ENCODE measurements around the gene NOP53. TPM values are rescaled to one million over a fixed set of nuclear protein-coding genes. Genes with fewer than 3 reads are reported as not detected.
"Not testable (repeated sequence)": the region's sequence is repeated elsewhere in the genome, so short reads cannot be mapped to it uniquely, and the experiment has no call there.

NOP53 gene
- total and polyA plus RNA-seq, 7 donors = 304 to 682 (median 560) TPM

DNA sequence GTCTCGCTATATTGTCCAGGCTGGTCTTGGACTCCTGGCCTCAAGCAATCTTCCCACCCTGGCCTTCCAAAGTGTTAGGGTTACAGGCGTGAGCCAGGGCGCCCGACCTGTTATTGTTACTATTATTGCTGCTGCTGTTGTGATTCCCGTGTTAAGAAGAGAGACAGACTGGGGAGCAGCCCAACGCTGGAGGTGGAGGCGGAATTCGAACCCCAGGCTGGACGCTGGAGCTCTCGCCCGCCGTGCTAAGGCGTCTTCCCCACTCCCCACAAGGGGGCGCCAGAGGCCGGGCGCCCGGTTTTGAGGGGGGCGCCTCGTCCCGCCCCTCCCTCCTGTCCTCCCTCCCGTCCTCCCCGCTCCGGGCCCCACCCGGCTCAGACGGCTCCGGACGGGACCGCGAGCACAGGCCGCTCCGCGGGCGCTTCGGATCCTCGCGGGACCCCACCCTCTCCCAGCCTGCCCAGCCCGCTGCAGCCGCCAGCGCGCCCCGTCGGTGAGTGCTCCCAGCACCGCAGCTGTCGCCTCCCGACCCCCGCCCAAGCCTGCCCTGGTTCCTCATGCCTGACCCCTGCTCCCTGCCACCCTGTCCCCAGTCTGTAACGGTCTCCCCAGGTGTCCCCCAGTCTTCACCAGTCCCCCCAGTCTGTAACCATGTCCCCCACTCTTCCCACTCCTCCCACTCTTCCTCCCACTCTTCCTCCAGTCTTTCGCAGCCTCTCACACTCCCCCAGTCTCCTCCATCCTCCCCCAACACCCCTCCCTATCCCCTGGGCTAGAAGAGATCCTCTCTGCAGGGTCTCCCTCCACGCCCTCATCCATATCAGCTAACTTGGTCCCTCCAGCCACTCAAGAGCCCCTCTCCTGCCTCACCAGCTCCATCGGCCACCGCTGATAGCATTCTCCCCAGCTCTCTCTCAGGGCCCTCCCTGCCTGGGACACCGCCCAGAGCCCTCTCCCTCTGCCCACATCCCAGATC lies 32.0 kb upstream of the NOP53 start, which contains the start of gene EHD2:
Gene EHD2 (plus strand): TSS at position 377 of the 976 bp plus-strand sequence. CDS start 3,191 bp downstream, outside the sequence.
- H3K27me3 ChIP-seq = no peaks in the 10 kb centered on the region
- peak within 1 kb of the TSS; percentile 79 to 99 (median 92) for H3K4me3 ChIP-seq
- no peaks in the 10 kb centered on the region for H3K9me3 ChIP-seq
- peaks cover 9 to 16% (median 13%) of the 10 kb centered on the region in 4 donors for H3K36me3 ChIP-seq
- intact Hi-C loops (cut with DNase I) = loop anchor here (1.0 to 10.0 kb wide), 3 partner anchors 30 to 439 kb away; partner anchors contain the start of gene INAFM1
- peak; percentile 93 for DNase-seq
- H3K4me1 ChIP-seq = peaks cover 0 to 44% (median 42%) of the 10 kb centered on the region in 4 donors
- peak; percentile 92 to 98 (median 96) for TF ChIP-seq POLR2AphosphoS5 (IDR thresholded peaks at IDR 0.05)
- TF ChIP-seq EP300 (IDR thresholded peaks at IDR 0.05) = no peak
- peak; percentile 82 to 90 for TF ChIP-seq POLR2A (IDR thresholded peaks at IDR 0.05)
- TF ChIP-seq, protein P1, sequence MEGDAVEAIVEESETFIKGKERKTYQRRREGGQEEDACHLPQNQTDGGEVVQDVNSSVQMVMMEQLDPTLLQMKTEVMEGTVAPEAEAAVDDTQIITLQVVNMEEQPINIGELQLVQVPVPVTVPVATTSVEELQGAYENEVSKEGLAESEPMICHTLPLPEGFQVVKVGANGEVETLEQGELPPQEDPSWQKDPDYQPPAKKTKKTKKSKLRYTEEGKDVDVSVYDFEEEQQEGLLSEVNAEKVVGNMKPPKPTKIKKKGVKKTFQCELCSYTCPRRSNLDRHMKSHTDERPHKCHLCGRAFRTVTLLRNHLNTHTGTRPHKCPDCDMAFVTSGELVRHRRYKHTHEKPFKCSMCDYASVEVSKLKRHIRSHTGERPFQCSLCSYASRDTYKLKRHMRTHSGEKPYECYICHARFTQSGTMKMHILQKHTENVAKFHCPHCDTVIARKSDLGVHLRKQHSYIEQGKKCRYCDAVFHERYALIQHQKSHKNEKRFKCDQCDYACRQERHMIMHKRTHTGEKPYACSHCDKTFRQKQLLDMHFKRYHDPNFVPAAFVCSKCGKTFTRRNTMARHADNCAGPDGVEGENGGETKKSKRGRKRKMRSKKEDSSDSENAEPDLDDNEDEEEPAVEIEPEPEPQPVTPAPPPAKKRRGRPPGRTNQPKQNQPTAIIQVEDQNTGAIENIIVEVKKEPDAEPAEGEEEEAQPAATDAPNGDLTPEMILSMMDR (IDR thresholded peaks at IDR 0.05) = peak; percentile 93 to 98 (median 97)
- H3K27ac ChIP-seq = peak within 1 kb of the TSS; percentile 95 to 99 (median 96)
- WGBS, 2 donors = 7 to 10% methylated on average over 52 of the region's 52 CpGs

DNA sequence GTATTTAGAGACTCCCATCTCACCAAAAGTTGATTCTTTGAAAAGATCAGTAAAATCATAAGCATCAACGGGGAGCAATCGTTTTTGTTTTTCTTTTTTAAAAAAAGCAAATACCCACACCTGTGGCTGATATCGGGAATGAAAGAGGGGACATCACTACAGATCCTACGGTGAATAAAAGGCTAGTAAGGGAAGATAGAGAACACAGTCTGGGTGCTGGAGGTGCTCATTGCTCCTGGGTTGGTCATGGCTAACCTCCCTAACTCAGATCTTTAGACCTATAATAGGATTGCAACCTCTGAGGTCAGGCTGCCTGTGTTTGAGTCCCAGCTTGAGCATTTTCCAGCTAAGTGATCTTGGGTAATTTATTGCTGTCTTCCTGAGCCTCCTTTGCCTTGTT lies 31.0 kb upstream of the NOP53 start:
- 80 to 88% methylated on average over 4 of the region's 4 CpGs for WGBS, 2 donors
- H3K27ac ChIP-seq = peak overlapping the region; percentile 95 to 99 (median 96)
- peaks cover 9 to 16% (median 13%) of the 10 kb centered on the region in 4 donors for H3K36me3 ChIP-seq
- intact Hi-C loops (cut with DNase I) = loop anchor here (5.0 to 10.0 kb wide), 2 partner anchors 68 to 440 kb away; partner anchors contain the start of gene INAFM1
- DNase-seq = no peak
- H3K4me3 ChIP-seq = peak overlapping the region; percentile 79 to 99 (median 92)
- no peak for TF ChIP-seq POLR2AphosphoS5 (IDR thresholded peaks at IDR 0.05)
- no peak for TF ChIP-seq POLR2A (IDR thresholded peaks at IDR 0.05)
- H3K9me3 ChIP-seq = no peaks in the 10 kb centered on the region
- H3K4me1 ChIP-seq = peaks cover 0 to 54% (median 52%) of the 10 kb centered on the region in 4 donors
- no peaks in the 10 kb centered on the region for H3K27me3 ChIP-seq

DNA sequence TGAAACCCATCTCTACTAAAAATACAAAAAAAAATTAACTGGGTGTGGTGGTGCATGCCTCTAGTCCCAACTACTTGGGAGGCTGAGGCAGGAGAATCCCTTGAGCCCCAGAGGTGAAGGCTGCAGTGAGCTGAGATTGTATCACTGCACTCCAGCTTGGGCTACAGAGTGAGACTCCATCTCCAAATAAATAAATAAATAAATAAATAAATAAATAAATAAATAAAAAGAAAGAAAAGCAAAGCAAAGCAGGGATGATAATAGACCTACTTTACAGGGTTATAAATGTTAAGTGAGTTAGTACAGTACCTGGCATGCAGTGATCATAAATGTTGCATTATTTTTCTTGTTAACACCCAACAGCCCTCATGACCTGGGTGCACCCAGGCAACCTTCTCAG lies 30.5 kb upstream of the NOP53 start:
- peak overlapping the region; percentile 95 to 99 (median 96) for H3K27ac ChIP-seq
- H3K4me1 ChIP-seq = peaks cover 0 to 59% (median 57%) of the 10 kb centered on the region in 4 donors
- not testable (repeated sequence) for H3K9me3 ChIP-seq, DNase-seq, H3K27me3 ChIP-seq
- peaks cover 9 to 16% (median 13%) of the 10 kb centered on the region in 4 donors for H3K36me3 ChIP-seq
- H3K4me3 ChIP-seq = peak overlapping the region in 3 of 4 donors; percentile 79 to 94 (median 90)
- intact Hi-C loops (cut with DNase I) = loop anchor here (5.0 to 10.0 kb wide), 2 partner anchors 67 to 440 kb away; partner anchors contain the start of gene INAFM1

DNA sequence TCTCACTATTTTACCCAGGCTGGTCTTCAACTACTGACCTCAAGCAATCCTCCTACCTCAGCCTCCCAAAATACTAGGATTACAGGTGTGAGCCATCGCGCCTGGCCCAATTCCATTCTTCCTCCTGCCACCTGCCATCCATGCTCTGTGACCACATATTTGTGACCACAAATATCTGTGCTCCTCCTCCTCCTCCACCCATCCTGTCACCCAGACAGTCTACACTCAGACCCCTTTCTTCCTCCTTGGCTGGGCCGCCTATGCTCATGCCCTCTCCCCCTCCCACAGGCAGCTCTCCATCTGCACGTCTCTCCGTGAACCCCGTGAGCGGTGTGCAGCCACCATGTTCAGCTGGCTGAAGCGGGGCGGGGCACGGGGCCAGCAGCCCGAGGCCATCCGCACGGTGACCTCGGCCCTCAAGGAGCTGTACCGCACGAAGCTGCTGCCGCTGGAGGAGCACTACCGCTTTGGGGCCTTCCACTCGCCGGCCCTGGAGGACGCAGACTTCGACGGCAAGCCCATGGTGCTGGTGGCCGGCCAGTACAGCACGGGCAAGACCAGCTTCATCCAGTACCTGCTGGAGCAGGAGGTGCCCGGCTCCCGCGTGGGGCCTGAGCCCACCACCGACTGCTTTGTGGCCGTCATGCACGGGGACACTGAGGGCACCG lies 28.9 kb upstream of the NOP53 start:
- Histone ChIP-seq H3K36me3 (peaks cover 9 to 16% (median 13%) of the 10 kb centered on the region in 4 donors), H3K9me3 (no peaks in the 10 kb centered on the region), H3K27me3 (no peaks in the 10 kb centered on the region), H3K4me3 (peak overlapping the region in 1 of 4 donors; percentile 9), H3K27ac (peak overlapping the region; percentile 95 to 99 (median 97)), H3K4me1 (peaks cover 0 to 75% (median 71%) of the 10 kb centered on the region in 4 donors)
- no peak for DNase-seq
- TF ChIP-seq EP300 (IDR thresholded peaks at IDR 0.05) = no peak
- TF ChIP-seq POLR2AphosphoS5 (IDR thresholded peaks at IDR 0.05) = no peak
- no peak for TF ChIP-seq POLR2A (IDR thresholded peaks at IDR 0.05)
- TF ChIP-seq, protein P1 (IDR thresholded peaks at IDR 0.05) = no peak
- WGBS, 2 donors = 73 to 79% methylated on average over 32 of the region's 32 CpGs
- intact Hi-C loops (cut with DNase I) = loop anchor here (10.0 kb wide), 1 partner anchor 442 kb away; the partner anchor contains the start of gene INAFM1

DNA sequence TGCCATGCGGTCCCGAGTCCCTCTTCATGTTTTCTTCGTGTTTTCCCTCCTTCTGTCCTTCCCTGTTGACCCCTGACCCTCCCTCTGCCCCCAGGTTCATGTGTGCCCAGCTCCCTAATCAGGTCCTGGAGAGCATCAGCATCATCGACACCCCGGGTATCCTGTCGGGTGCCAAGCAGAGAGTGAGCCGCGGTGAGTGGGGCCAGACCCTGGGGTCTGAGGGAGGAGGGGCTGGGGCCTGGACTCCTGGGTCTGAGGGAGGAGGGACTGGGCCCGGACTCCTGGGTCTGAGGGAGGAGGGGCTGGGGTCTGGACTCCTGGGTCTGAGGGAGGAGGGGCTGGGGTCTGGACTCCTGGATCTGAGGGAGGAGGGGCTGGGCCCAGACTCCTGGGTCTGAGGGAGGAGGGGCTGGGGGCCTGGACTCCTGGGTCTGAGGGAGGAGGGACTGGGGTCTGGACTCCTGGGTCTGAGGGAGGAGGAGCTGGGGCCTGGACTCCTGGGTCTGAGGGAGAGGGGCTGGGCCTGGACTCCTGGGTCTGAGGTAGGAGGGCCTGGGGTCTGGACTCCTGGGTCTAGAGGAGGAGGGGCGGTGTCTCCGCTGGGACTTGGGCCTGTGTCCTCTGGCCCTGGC lies 26.8 kb upstream of the NOP53 start:
- not testable (repeated sequence) for H3K9me3 ChIP-seq, H3K27me3 ChIP-seq, DNase-seq
- Histone ChIP-seq H3K27ac (peak overlapping the region; percentile 95 to 99 (median 97)), H3K36me3 (peaks cover 9 to 16% (median 13%) of the 10 kb centered on the region in 4 donors), H3K4me1 (peaks cover 0 to 93% (median 86%) of the 10 kb centered on the region in 4 donors), H3K4me3 (peak overlapping the region in 3 of 4 donors; percentile 35 to 43 (median 38))
- intact Hi-C loops (cut with DNase I) = loop anchor here (1.0 to 10.0 kb wide), 2 partner anchors 25 to 444 kb away; partner anchors contain the start of gene INAFM1
- 73 to 76% methylated on average over 11 of the region's 11 CpGs for WGBS, 2 donors

All from sigmoid colon (tissue), 7 donors.